Stimulated activated memory B cell treated with anti-CD40 and anti-IgM and Interleukin-4, amounts not matched to agents 10 μg/mL and 1 μg/mL and 100 μg/mL, for 72 hours (primary cell): ENCODE data around the gene MORN1.

ENCODE experiments used
- ATAC-seq: fragments of 150-1000 bp; cut with Tn5 transposase; 2 replicates; pipeline ENCODE4 v1.10.0; 2021
- H3K27ac Mint-ChIP-seq: one replicate; pipeline ENCODE4 v1.8.0; 2022; ENCODE audit warnings: mild to moderate bottlenecking, mixed read lengths
- H3K27me3 Mint-ChIP-seq: one replicate; pipeline ENCODE4 v1.8.0; 2022; ENCODE audit warnings: mixed read lengths
- H3K36me3 Mint-ChIP-seq: one replicate; pipeline ENCODE4 v1.8.0; 2022; ENCODE audit warnings: mixed read lengths
- H3K4me1 Mint-ChIP-seq: one replicate; pipeline ENCODE4 v1.8.0; 2022; ENCODE audit warnings: mixed read lengths
- H3K4me3 Mint-ChIP-seq: one replicate; pipeline ENCODE4 v1.8.0; 2022; ENCODE audit warnings: mild to moderate bottlenecking, moderate library complexity, mixed read lengths
- H3K9me3 Mint-ChIP-seq: one replicate; pipeline ENCODE4 v1.8.0; 2022; ENCODE audit warnings: mixed read lengths

MORN1 gene

GRCh38 chr1:2389644-2390043 is 1.7 kb downstream of the MORN1 start:
- Mint-ChIP-seq H3K9me3 (no peaks in the 10 kb centered on the region), H3K27ac (peak overlapping the region; percentile 79), H3K27me3 (no peaks in the 10 kb centered on the region), H3K4me1 (peaks cover 49% of the 10 kb centered on the region), H3K36me3 (peaks cover 30% of the 10 kb centered on the region), H3K4me3 (peak overlapping the region; percentile 89)
- ATAC-seq, result no peak

- no peaks in the 10 kb centered on the region for H3K27me3 Mint-ChIP-seq
- H3K4me1 Mint-ChIP-seq, result peaks cover 42% of the 10 kb centered on the region
- no peaks in the 10 kb centered on the region for H3K9me3 Mint-ChIP-seq
- ATAC-seq, result peak; percentile 59
- peak overlapping the region; percentile 87 for H3K27ac Mint-ChIP-seq
- H3K36me3 Mint-ChIP-seq, result peaks cover 16% of the 10 kb centered on the region
- H3K4me3 Mint-ChIP-seq, result peak overlapping the region; percentile 68
Measured at GRCh38 chr1:2388004-2388913, 3.1 kb downstream of the MORN1 start.

GRCh38 chr1:2386636-2387611 is 4.4 kb downstream of the MORN1 start:
- Mint-ChIP-seq H3K27me3 (no peaks in the 10 kb centered on the region), H3K4me3 (peak overlapping the region; percentile 68), H3K36me3 (peaks cover 7% of the 10 kb centered on the region), H3K9me3 (no peaks in the 10 kb centered on the region), H3K4me1 (peaks cover 34% of the 10 kb centered on the region), H3K27ac (peak overlapping the region; percentile 87)
- no peak for ATAC-seq

- Mint-ChIP-seq H3K4me3 (no peak overlapping the region), H3K27ac (peak overlapping the region; percentile 87)
- no peak for ATAC-seq
Measured at GRCh38 chr1:2385606-2386280, 5.6 kb downstream of the MORN1 start.

GRCh38 chr1:2384941-2385481 is 6.3 kb downstream of the MORN1 start:
- Mint-ChIP-seq H3K36me3 (peaks cover 7% of the 10 kb centered on the region), H3K27me3 (no peaks in the 10 kb centered on the region), H3K9me3 (no peaks in the 10 kb centered on the region), H3K27ac (no peak overlapping the region), H3K4me3 (no peak overlapping the region), H3K4me1 (peaks cover 35% of the 10 kb centered on the region)
- no peak for ATAC-seq

More at GRCh38 chr1:2385606-2386280, 5.6 kb downstream of the MORN1 start:
- Mint-ChIP-seq H3K9me3 (no peaks in the 10 kb centered on the region), H3K27me3 (no peaks in the 10 kb centered on the region), H3K36me3 (peaks cover 7% of the 10 kb centered on the region), H3K4me1 (peaks cover 38% of the 10 kb centered on the region)

- Mint-ChIP-seq H3K4me1 (peaks cover 36% of the 10 kb centered on the region), H3K27ac (peak overlapping the region; percentile 13), H3K9me3 (no peaks in the 10 kb centered on the region), H3K4me3 (no peak overlapping the region), H3K27me3 (no peaks in the 10 kb centered on the region), H3K36me3 (peaks cover 7% of the 10 kb centered on the region)
- no peak for ATAC-seq
Measured at GRCh38 chr1:2384130-2384860, 7.1 kb downstream of the MORN1 start.

GRCh38 chr1:2383576-2383975 is 7.8 kb downstream of the MORN1 start:
- peak overlapping the region; percentile 13 for H3K27ac Mint-ChIP-seq

GRCh38 chr1:2382621-2383361 is 8.6 kb downstream of the MORN1 start:
- Mint-ChIP-seq H3K27me3 (no peaks in the 10 kb centered on the region), H3K4me1 (peaks cover 43% of the 10 kb centered on the region), H3K36me3 (peaks cover 7% of the 10 kb centered on the region), H3K9me3 (no peaks in the 10 kb centered on the region), H3K27ac (no peak overlapping the region), H3K4me3 (no peak overlapping the region)
- ATAC-seq, result no peak

More at GRCh38 chr1:2383576-2383975, 7.8 kb downstream of the MORN1 start:
- Mint-ChIP-seq H3K9me3 (no peaks in the 10 kb centered on the region), H3K27me3 (no peaks in the 10 kb centered on the region), H3K4me1 (peaks cover 43% of the 10 kb centered on the region), H3K36me3 (peaks cover 7% of the 10 kb centered on the region), H3K4me3 (no peak overlapping the region)
- ATAC-seq, result no peak

- peaks cover 7% of the 10 kb centered on the region for H3K36me3 Mint-ChIP-seq
- no peak overlapping the region for H3K4me3 Mint-ChIP-seq
- peak; percentile 84 for ATAC-seq
- peak overlapping the region; percentile 17 for H3K27ac Mint-ChIP-seq
- peaks cover 43% of the 10 kb centered on the region for H3K4me1 Mint-ChIP-seq
- H3K27me3 Mint-ChIP-seq, result no peaks in the 10 kb centered on the region
- H3K9me3 Mint-ChIP-seq, result no peaks in the 10 kb centered on the region
Measured at GRCh38 chr1:2381741-2382620, 9.4 kb downstream of the MORN1 start.

- peaks cover 4% of the 10 kb centered on the region for H3K36me3 Mint-ChIP-seq
- H3K9me3 Mint-ChIP-seq, result no peaks in the 10 kb centered on the region
- peaks cover 35% of the 10 kb centered on the region for H3K4me1 Mint-ChIP-seq
- H3K27me3 Mint-ChIP-seq, result no peaks in the 10 kb centered on the region
- H3K4me3 Mint-ChIP-seq, result no peak overlapping the region
- ATAC-seq, result no peak
- H3K27ac Mint-ChIP-seq, result no peak overlapping the region
Measured at GRCh38 chr1:2380816-2381591, 10.3 kb downstream of the MORN1 start.

- peak; percentile 77 for ATAC-seq
- Mint-ChIP-seq H3K9me3 (no peaks in the 10 kb centered on the region), H3K36me3 (no peaks in the 10 kb centered on the region)
Measured at GRCh38 chr1:2379733-2380404, 11.5 kb downstream of the MORN1 start.

More at GRCh38 chr1:2379733-2380404, 11.5 kb downstream of the MORN1 start:
- H3K4me1 Mint-ChIP-seq, result peaks cover 31% of the 10 kb centered on the region
- H3K27me3 Mint-ChIP-seq, result no peaks in the 10 kb centered on the region
- H3K4me3 Mint-ChIP-seq, result peak overlapping the region; percentile 48
- H3K27ac Mint-ChIP-seq, result peak overlapping the region; percentile 85
